Hematopoietic multipotent progenitor cell treated with erythropoietin and hydrocortisone succinate and interleukin-3 and kit ligand, for 8 days (in vitro differentiated cells): ENCODE data around the gene CAMTA1.
"Not testable (repeated sequence)": the region's sequence is repeated elsewhere in the genome, so short reads cannot be mapped to it uniquely, and the experiment has no call there.

Source experiments
- DNase-seq: peaks from one replicate; pipeline ENCODE4 v3.0.0-alpha.2; 2015

The CAMTA1 gene

GRCh38 chr1:7681401-7681800 is 896.1 kb downstream of the CAMTA1 start:
- DNase-seq: no peak

- no peak for DNase-seq
These were observed 898.3 kb downstream of the CAMTA1 start for GRCh38 chr1:7683521-7683920.

GRCh38 chr1:7684132-7684531 is 898.9 kb downstream of the CAMTA1 start:
- DNase-seq: no peak

GRCh38 chr1:7684861-7685635 is 899.8 kb downstream of the CAMTA1 start:
- DNase-seq: no peak

GRCh38 chr1:7686301-7686850 is 901.1 kb downstream of the CAMTA1 start:
- DNase-seq: no peak

GRCh38 chr1:7687411-7687810 is 902.2 kb downstream of the CAMTA1 start:
- no peak for DNase-seq

GRCh38 chr1:7688659-7689058 is 903.4 kb downstream of the CAMTA1 start:
- DNase-seq: no peak

- DNase-seq: not testable (repeated sequence)
These were observed 904.1 kb downstream of the CAMTA1 start for GRCh38 chr1:7689307-7689706.

GRCh38 chr1:7690076-7690475 is 904.8 kb downstream of the CAMTA1 start:
- DNase-seq: no peak

GRCh38 chr1:7690496-7691182 is 905.4 kb downstream of the CAMTA1 start:
- no peak for DNase-seq

- DNase-seq: no peak
These were observed 906.3 kb downstream of the CAMTA1 start for GRCh38 chr1:7691576-7691975.

- no peak for DNase-seq
These were observed 906.8 kb downstream of the CAMTA1 start for GRCh38 chr1:7692005-7692404.

GRCh38 chr1:7693037-7693436 is 907.8 kb downstream of the CAMTA1 start:
- not testable (repeated sequence) for DNase-seq

GRCh38 chr1:7693662-7694061 is 908.4 kb downstream of the CAMTA1 start:
- DNase-seq: no peak

- DNase-seq: no peak
These were observed 909.6 kb downstream of the CAMTA1 start for GRCh38 chr1:7694600-7695496.

- no peak for DNase-seq
These were observed 910.4 kb downstream of the CAMTA1 start for GRCh38 chr1:7695497-7696117.

- no peak for DNase-seq
These were observed 913.4 kb downstream of the CAMTA1 start for GRCh38 chr1:7698641-7699040.

- DNase-seq: no peak
These were observed 917.1 kb downstream of the CAMTA1 start for GRCh38 chr1:7702365-7702764.

GRCh38 chr1:7703321-7704213 is 918.3 kb downstream of the CAMTA1 start:
- no peak for DNase-seq

GRCh38 chr1:7704214-7705047 is 919.2 kb downstream of the CAMTA1 start:
- peak; percentile 79 for DNase-seq
